GM23338 (cell line): ENCODE measurements around the gene CIAO3.

ENCODE experiments used
- CREB1 ChIP-seq: fragments of 250-450 bp; sonication (Bioruptor Pico); IDR thresholded peaks from 2 replicates; pipeline ENCODE4 v1.5.0; 2020; ENCODE audit warnings: low read depth, mild to moderate bottlenecking, moderate library complexity
- EZH2 ChIP-seq: fragments of 200-600 bp; sonication (generic); IDR thresholded peaks from one replicate; pipeline ENCODE4 v1.8.0; 2017; ENCODE audit warnings: antibody characterized with exemption, mild to moderate bottlenecking, low read depth; ENCODE audit not compliant: unreplicated experiment
- EZH2phosphoT487 ChIP-seq: fragments of 200-600 bp; sonication (generic); IDR thresholded peaks from one replicate; pipeline ENCODE4 v1.8.1; 2018; ENCODE audit warnings: antibody characterized with exemption; ENCODE audit not compliant: unreplicated experiment
- JUNB ChIP-seq: IDR thresholded peaks from one replicate; pipeline ENCODE4 v1.6.1; 2016; ENCODE audit warnings: antibody characterized with exemption; ENCODE audit not compliant: unreplicated experiment
- NANOG ChIP-seq: IDR thresholded peaks from 2 replicates; pipeline ENCODE4 v1.6.1; 2016; ENCODE audit warnings: antibody characterized with exemption, borderline replicate concordance
- POLR2AphosphoS5 ChIP-seq: IDR thresholded peaks from 2 replicates; pipeline ENCODE4 v1.6.1; 2016; ENCODE audit warnings: antibody characterized with exemption, low read depth
- STAT1 ChIP-seq: IDR thresholded peaks from one replicate; pipeline ENCODE4 v1.6.1; 2016; ENCODE audit warnings: antibody characterized with exemption; ENCODE audit not compliant: unreplicated experiment
- ZNF114 ChIP-seq: fragments of 250-450 bp; sonication (Bioruptor Pico); IDR thresholded peaks from 2 replicates; pipeline ENCODE4 v1.5.0; 2020; ENCODE audit warnings: mild to moderate bottlenecking, moderate library complexity
- ZNF331 ChIP-seq: fragments of 250-450 bp; sonication (Bioruptor Pico); IDR thresholded peaks from 2 replicates; pipeline ENCODE4 v1.5.0; 2020; ENCODE audit warnings: low read depth, mild to moderate bottlenecking, moderate library complexity
- TF ChIP-seq, protein P1 (sequence below), 2 experiments: fragments of 200-600 bp in 1 of 2; sonication (generic) in 1 of 2; conservative IDR thresholded peaks; 2 replicates each; pipeline versions ENCODE4 v1.5.1 to v1.6.1; 2016 to 2017; ENCODE audit warnings: antibody characterized with exemption in 2 of 2, low read depth in 2 of 2, mild to moderate bottlenecking in 2 of 2, moderate library complexity in 1 of 2
- TF ChIP-seq, protein P2 (sequence below): IDR thresholded peaks from one replicate; pipeline ENCODE4 v1.6.1; 2018; ENCODE audit warnings: antibody characterized with exemption; ENCODE audit not compliant: unreplicated experiment
- TF ChIP-seq, protein P3 (sequence below): IDR thresholded peaks from 2 replicates; pipeline ENCODE4 v1.6.1; 2016; ENCODE audit warnings: antibody characterized with exemption
- TF ChIP-seq, protein P4 (sequence below): fragments of 250-450 bp; sonication (Bioruptor Pico); IDR thresholded peaks from 2 replicates; pipeline ENCODE4 v1.5.0; 2020; ENCODE audit warnings: mild to moderate bottlenecking, moderate library complexity

DNA sequence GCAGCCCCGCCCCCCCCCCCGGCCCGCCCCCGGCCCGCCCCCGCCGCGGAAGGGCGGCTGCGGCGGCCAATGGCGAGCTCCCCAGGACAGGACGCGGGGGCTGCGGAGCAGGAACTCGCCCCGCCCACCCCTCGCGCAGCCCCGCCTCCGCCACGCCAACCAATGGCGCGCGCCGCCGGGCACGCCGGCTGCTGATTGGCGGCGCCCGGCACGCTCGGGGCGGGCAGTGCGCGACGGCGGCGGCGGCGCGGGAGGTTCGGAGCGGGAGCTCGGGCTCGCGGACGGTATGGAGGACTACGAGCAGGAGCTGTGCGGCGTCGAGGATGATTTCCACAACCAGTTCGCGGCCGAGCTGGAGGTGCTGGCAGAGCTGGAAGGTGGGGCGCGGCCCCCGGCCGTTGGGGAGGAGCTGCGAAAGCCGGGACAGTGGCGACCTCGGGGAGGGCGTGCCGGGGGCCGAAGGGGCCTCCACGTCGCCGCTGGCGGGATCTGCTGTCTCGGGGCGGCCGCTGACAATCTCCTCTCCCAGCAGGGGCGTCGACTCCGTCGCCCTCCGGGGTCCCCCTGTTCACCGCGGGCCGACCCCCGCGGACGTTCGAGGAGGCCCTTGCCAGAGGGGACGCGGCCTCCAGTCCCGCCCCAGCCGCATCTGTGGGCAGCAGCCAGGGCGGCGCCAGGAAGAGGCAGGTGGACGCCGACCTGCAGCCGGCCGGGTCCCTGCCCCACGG, 47.8 kb upstream of the CIAO3 start, which contains the start of gene CHTF18:
- TF ChIP-seq, protein P1, sequence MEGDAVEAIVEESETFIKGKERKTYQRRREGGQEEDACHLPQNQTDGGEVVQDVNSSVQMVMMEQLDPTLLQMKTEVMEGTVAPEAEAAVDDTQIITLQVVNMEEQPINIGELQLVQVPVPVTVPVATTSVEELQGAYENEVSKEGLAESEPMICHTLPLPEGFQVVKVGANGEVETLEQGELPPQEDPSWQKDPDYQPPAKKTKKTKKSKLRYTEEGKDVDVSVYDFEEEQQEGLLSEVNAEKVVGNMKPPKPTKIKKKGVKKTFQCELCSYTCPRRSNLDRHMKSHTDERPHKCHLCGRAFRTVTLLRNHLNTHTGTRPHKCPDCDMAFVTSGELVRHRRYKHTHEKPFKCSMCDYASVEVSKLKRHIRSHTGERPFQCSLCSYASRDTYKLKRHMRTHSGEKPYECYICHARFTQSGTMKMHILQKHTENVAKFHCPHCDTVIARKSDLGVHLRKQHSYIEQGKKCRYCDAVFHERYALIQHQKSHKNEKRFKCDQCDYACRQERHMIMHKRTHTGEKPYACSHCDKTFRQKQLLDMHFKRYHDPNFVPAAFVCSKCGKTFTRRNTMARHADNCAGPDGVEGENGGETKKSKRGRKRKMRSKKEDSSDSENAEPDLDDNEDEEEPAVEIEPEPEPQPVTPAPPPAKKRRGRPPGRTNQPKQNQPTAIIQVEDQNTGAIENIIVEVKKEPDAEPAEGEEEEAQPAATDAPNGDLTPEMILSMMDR (conservative IDR thresholded peaks at IDR 0.05; ENCODE audit: low read depth in 2 of 2) = no peak
- no peak for TF ChIP-seq EZH2
- peak; percentile 71 for TF ChIP-seq POLR2AphosphoS5
- no peak for TF ChIP-seq EZH2phosphoT487
- no peak for TF ChIP-seq STAT1
- TF ChIP-seq JUNB = no peak
- TF ChIP-seq, protein P2, sequence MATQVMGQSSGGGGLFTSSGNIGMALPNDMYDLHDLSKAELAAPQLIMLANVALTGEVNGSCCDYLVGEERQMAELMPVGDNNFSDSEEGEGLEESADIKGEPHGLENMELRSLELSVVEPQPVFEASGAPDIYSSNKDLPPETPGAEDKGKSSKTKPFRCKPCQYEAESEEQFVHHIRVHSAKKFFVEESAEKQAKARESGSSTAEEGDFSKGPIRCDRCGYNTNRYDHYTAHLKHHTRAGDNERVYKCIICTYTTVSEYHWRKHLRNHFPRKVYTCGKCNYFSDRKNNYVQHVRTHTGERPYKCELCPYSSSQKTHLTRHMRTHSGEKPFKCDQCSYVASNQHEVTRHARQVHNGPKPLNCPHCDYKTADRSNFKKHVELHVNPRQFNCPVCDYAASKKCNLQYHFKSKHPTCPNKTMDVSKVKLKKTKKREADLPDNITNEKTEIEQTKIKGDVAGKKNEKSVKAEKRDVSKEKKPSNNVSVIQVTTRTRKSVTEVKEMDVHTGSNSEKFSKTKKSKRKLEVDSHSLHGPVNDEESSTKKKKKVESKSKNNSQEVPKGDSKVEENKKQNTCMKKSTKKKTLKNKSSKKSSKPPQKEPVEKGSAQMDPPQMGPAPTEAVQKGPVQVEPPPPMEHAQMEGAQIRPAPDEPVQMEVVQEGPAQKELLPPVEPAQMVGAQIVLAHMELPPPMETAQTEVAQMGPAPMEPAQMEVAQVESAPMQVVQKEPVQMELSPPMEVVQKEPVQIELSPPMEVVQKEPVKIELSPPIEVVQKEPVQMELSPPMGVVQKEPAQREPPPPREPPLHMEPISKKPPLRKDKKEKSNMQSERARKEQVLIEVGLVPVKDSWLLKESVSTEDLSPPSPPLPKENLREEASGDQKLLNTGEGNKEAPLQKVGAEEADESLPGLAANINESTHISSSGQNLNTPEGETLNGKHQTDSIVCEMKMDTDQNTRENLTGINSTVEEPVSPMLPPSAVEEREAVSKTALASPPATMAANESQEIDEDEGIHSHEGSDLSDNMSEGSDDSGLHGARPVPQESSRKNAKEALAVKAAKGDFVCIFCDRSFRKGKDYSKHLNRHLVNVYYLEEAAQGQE = no peak
- no peak for TF ChIP-seq NANOG
- TF ChIP-seq CREB1 (CRISPR knock-in tag) = no peak
- TF ChIP-seq, protein P3, sequence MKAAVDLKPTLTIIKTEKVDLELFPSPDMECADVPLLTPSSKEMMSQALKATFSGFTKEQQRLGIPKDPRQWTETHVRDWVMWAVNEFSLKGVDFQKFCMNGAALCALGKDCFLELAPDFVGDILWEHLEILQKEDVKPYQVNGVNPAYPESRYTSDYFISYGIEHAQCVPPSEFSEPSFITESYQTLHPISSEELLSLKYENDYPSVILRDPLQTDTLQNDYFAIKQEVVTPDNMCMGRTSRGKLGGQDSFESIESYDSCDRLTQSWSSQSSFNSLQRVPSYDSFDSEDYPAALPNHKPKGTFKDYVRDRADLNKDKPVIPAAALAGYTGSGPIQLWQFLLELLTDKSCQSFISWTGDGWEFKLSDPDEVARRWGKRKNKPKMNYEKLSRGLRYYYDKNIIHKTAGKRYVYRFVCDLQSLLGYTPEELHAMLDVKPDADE = no peak
- TF ChIP-seq, protein P4, sequence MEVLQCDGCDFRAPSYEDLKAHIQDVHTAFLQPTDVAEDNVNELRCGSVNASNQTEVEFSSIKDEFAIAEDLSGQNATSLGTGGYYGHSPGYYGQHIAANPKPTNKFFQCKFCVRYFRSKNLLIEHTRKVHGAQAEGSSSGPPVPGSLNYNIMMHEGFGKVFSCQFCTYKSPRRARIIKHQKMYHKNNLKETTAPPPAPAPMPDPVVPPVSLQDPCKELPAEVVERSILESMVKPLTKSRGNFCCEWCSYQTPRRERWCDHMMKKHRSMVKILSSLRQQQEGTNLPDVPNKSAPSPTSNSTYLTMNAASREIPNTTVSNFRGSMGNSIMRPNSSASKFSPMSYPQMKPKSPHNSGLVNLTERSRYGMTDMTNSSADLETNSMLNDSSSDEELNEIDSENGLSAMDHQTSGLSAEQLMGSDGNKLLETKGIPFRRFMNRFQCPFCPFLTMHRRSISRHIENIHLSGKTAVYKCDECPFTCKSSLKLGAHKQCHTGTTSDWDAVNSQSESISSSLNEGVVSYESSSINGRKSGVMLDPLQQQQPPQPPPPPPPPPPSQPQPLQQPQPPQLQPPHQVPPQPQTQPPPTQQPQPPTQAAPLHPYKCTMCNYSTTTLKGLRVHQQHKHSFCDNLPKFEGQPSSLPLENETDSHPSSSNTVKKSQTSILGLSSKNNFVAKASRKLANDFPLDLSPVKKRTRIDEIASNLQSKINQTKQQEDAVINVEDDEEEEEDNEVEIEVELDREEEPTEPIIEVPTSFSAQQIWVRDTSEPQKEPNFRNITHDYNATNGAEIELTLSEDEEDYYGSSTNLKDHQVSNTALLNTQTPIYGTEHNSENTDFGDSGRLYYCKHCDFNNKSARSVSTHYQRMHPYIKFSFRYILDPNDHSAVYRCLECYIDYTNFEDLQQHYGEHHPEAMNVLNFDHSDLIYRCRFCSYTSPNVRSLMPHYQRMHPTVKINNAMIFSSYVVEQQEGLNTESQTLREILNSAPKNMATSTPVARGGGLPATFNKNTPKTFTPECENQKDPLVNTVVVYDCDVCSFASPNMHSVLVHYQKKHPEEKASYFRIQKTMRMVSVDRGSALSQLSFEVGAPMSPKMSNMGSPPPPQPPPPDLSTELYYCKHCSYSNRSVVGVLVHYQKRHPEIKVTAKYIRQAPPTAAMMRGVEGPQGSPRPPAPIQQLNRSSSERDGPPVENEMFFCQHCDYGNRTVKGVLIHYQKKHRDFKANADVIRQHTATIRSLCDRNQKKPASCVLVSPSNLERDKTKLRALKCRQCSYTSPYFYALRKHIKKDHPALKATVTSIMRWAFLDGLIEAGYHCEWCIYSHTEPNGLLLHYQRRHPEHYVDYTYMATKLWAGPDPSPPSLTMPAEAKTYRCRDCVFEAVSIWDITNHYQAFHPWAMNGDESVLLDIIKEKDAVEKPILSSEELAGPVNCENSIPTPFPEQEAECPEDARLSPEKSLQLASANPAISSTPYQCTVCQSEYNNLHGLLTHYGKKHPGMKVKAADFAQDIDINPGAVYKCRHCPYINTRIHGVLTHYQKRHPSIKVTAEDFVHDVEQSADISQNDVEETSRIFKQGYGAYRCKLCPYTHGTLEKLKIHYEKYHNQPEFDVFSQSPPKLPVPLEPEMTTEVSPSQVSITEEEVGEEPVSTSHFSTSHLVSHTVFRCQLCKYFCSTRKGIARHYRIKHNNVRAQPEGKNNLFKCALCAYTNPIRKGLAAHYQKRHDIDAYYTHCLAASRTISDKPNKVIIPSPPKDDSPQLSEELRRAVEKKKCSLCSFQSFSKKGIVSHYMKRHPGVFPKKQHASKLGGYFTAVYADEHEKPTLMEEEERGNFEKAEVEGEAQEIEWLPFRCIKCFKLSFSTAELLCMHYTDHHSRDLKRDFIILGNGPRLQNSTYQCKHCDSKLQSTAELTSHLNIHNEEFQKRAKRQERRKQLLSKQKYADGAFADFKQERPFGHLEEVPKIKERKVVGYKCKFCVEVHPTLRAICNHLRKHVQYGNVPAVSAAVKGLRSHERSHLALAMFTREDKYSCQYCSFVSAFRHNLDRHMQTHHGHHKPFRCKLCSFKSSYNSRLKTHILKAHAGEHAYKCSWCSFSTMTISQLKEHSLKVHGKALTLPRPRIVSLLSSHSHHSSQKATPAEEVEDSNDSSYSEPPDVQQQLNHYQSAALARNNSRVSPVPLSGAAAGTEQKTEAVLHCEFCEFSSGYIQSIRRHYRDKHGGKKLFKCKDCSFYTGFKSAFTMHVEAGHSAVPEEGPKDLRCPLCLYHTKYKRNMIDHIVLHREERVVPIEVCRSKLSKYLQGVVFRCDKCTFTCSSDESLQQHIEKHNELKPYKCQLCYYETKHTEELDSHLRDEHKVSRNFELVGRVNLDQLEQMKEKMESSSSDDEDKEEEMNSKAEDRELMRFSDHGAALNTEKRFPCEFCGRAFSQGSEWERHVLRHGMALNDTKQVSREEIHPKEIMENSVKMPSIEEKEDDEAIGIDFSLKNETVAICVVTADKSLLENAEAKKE = no peak
- no peak for TF ChIP-seq ZNF331 (CRISPR knock-in tag)
- no peak for TF ChIP-seq ZNF114 (CRISPR knock-in tag)
